GM23338 (cell line): ENCODE data around the gene PTPN12. TPM values are rescaled to one million over a fixed set of nuclear protein-coding genes. Genes with fewer than 3 reads are reported as not detected.

Experiments used
- ATAC-seq: fragments of 200-7000 bp; cut with Tn5 transposase; 3 replicates; pipeline ENCODE4 v1.9.1; 2020
- DNase-seq: peaks from one replicate; pipeline ENCODE4 v3.0.0-alpha.2; 2015; ENCODE audit warnings: low spot score
- H2AFZ ChIP-seq: fragments of 200-600 bp; sonication (generic); 2 replicates; pipeline ENCODE4 v1.8.0; 2016; ENCODE audit warnings: antibody characterized with exemption, mild to moderate bottlenecking, moderate library complexity
- H3F3A ChIP-seq: fragments of 200-600 bp; sonication (generic); replicated peaks from 2 replicates; pipeline ENCODE4 v1.8.0; 2017; ENCODE audit warnings: antibody characterized with exemption, mixed run types, low read depth
- H3K27ac ChIP-seq: fragments of 200-600 bp; sonication (generic); 2 replicates; pipeline ENCODE4 v1.6.1; 2016; ENCODE audit warnings: low read depth
- H3K27me3 ChIP-seq: fragments of 200-600 bp; sonication (generic); 2 replicates; pipeline ENCODE4 v1.8.0; 2016; ENCODE audit warnings: mild to moderate bottlenecking, mixed run types, moderate library complexity; ENCODE audit not compliant: insufficient read depth
- H3K36me3 ChIP-seq: fragments of 200-600 bp; sonication (generic); 2 replicates; pipeline ENCODE4 v1.8.0; 2016; ENCODE audit warnings: mild to moderate bottlenecking; ENCODE audit not compliant: insufficient read depth
- H3K4me1 ChIP-seq: fragments of 200-600 bp; sonication (generic); 2 replicates; pipeline ENCODE4 v1.8.0; 2016; ENCODE audit warnings: mild to moderate bottlenecking, moderate library complexity; ENCODE audit not compliant: insufficient read depth
- H3K4me2 ChIP-seq: fragments of 200-600 bp; sonication (generic); 2 replicates; pipeline ENCODE4 v1.7.1; 2017; ENCODE audit warnings: mixed run types
- H3K4me3 ChIP-seq: fragments of 200-600 bp; sonication (generic); 2 replicates; pipeline ENCODE4 v1.6.1; 2016; ENCODE audit warnings: mixed run types
- H3K79me2 ChIP-seq: fragments of 200-600 bp; sonication (generic); replicated peaks from 2 replicates; pipeline ENCODE4 v1.8.0; 2017; ENCODE audit warnings: mild to moderate bottlenecking; ENCODE audit not compliant: insufficient read depth
- H3K9me2 ChIP-seq: fragments of 200-600 bp; sonication (generic); 2 replicates; pipeline ENCODE4 v1.8.0; 2017; ENCODE audit not compliant: insufficient read depth
- H4K20me1 ChIP-seq: fragments of 200-600 bp; sonication (generic); replicated peaks from 2 replicates; pipeline ENCODE4 v1.8.0; 2017; ENCODE audit warnings: mild to moderate bottlenecking; ENCODE audit not compliant: insufficient read depth
- H3K27ac Mint-ChIP-seq: 2 replicates; pipeline ENCODE4 v1.8.0; 2020; ENCODE audit warnings: inconsistent platforms, mild to moderate bottlenecking, moderate library complexity, mixed read lengths
- H3K27me3 Mint-ChIP-seq: 3 replicates; pipeline ENCODE4 v1.8.0; 2022; ENCODE audit warnings: low read depth, mild to moderate bottlenecking, moderate library complexity, mixed read lengths, inconsistent platforms; ENCODE audit not compliant: insufficient read depth, poor library complexity
- H3K36me3 Mint-ChIP-seq: 3 replicates; pipeline ENCODE4 v1.8.0; 2021; ENCODE audit warnings: low read depth, mild to moderate bottlenecking, inconsistent platforms, moderate library complexity, mixed read lengths
- H3K4me1 Mint-ChIP-seq: 3 replicates; pipeline ENCODE4 v1.8.0; 2020; ENCODE audit warnings: mild to moderate bottlenecking, inconsistent platforms, mixed read lengths
- H3K4me3 Mint-ChIP-seq: 3 replicates; pipeline ENCODE4 v1.8.0; 2021; ENCODE audit warnings: moderate library complexity, mild to moderate bottlenecking, inconsistent platforms, mixed read lengths
- H3K9me3 Mint-ChIP-seq: 3 replicates; pipeline ENCODE4 v1.8.0; 2020; ENCODE audit warnings: moderate library complexity, mild to moderate bottlenecking, inconsistent platforms, mixed read lengths
- CREB1 ChIP-seq: fragments of 250-450 bp; sonication (Bioruptor Pico); IDR thresholded peaks from 2 replicates; pipeline ENCODE4 v1.5.0; 2020; ENCODE audit warnings: low read depth, mild to moderate bottlenecking, moderate library complexity
- EZH2 ChIP-seq: fragments of 200-600 bp; sonication (generic); IDR thresholded peaks from one replicate; pipeline ENCODE4 v1.8.0; 2017; ENCODE audit warnings: antibody characterized with exemption, mild to moderate bottlenecking, low read depth; ENCODE audit not compliant: unreplicated experiment
- JUNB ChIP-seq: IDR thresholded peaks from one replicate; pipeline ENCODE4 v1.6.1; 2016; ENCODE audit warnings: antibody characterized with exemption; ENCODE audit not compliant: unreplicated experiment
- NANOG ChIP-seq: IDR thresholded peaks from 2 replicates; pipeline ENCODE4 v1.6.1; 2016; ENCODE audit warnings: antibody characterized with exemption, borderline replicate concordance
- POLR2AphosphoS5 ChIP-seq: IDR thresholded peaks from 2 replicates; pipeline ENCODE4 v1.6.1; 2016; ENCODE audit warnings: antibody characterized with exemption, low read depth
- STAT1 ChIP-seq: IDR thresholded peaks from one replicate; pipeline ENCODE4 v1.6.1; 2016; ENCODE audit warnings: antibody characterized with exemption; ENCODE audit not compliant: unreplicated experiment
- ZNF114 ChIP-seq: fragments of 250-450 bp; sonication (Bioruptor Pico); IDR thresholded peaks from 2 replicates; pipeline ENCODE4 v1.5.0; 2020; ENCODE audit warnings: mild to moderate bottlenecking, moderate library complexity
- ZNF331 ChIP-seq: fragments of 250-450 bp; sonication (Bioruptor Pico); IDR thresholded peaks from 2 replicates; pipeline ENCODE4 v1.5.0; 2020; ENCODE audit warnings: low read depth, mild to moderate bottlenecking, moderate library complexity
- polyA plus RNA-seq: library from polyadenylated mRNA; unstranded; fragments of >200 nt; fragmentation: Nextera tagmentation; extraction: Ambion mirVana; gene quantifications from 2 replicates; pipeline ENCODE4 v1.2.1, GENCODE V29; 2016
- total RNA-seq: library from RNA; depleted of rRNA; stranded (reverse); fragments of >200 nt; shearing (Covaris generic); gene quantifications from 2 replicates; pipeline ENCODE4 v1.2.3, GENCODE V29; 2014
- TF ChIP-seq, protein P1 (sequence below): fragments of 250-450 bp; sonication (Bioruptor Pico); IDR thresholded peaks from 2 replicates; pipeline ENCODE4 v1.5.0; 2020; ENCODE audit warnings: mild to moderate bottlenecking, moderate library complexity
- TF ChIP-seq, protein P2 (sequence below), 2 experiments: fragments of 200-600 bp in 1 of 2; sonication (generic) in 1 of 2; conservative IDR thresholded peaks; 2 replicates each; pipeline versions ENCODE4 v1.5.1 to v1.6.1; 2016 to 2017; ENCODE audit warnings: antibody characterized with exemption in 2 of 2, low read depth in 2 of 2, mild to moderate bottlenecking in 2 of 2, moderate library complexity in 1 of 2
- TF ChIP-seq, protein P3 (sequence below): IDR thresholded peaks from 2 replicates; pipeline ENCODE4 v1.6.1; 2016; ENCODE audit warnings: antibody characterized with exemption
- TF ChIP-seq, protein P4 (sequence below): IDR thresholded peaks from one replicate; pipeline ENCODE4 v1.6.1; 2018; ENCODE audit warnings: antibody characterized with exemption; ENCODE audit not compliant: unreplicated experiment

The PTPN12 gene
- total and polyA plus RNA-seq, 2 experiments from 2014 or later, result 58.8 to 187 TPM

DNA sequence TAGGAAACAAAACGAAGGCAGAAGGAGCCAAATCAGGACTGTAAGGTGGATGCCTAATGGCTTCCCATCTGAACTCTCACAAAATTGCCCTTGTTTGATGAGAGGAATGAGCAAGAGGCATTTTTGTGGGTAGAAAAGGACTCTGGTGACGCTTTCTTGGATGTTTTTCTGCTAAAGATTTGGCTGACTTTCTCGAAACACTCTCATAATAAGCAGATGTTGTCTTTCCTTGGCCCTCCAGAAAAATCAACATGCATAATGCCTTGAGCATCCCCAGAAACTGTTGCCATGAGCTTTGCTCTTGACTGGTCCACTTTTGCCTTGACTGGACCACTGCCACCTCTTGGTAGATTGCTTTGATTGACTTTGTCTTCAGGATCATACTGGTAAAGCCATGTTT is 13.5 kb downstream of the PTPN12 start (continued):
- TF ChIP-seq, protein P1, sequence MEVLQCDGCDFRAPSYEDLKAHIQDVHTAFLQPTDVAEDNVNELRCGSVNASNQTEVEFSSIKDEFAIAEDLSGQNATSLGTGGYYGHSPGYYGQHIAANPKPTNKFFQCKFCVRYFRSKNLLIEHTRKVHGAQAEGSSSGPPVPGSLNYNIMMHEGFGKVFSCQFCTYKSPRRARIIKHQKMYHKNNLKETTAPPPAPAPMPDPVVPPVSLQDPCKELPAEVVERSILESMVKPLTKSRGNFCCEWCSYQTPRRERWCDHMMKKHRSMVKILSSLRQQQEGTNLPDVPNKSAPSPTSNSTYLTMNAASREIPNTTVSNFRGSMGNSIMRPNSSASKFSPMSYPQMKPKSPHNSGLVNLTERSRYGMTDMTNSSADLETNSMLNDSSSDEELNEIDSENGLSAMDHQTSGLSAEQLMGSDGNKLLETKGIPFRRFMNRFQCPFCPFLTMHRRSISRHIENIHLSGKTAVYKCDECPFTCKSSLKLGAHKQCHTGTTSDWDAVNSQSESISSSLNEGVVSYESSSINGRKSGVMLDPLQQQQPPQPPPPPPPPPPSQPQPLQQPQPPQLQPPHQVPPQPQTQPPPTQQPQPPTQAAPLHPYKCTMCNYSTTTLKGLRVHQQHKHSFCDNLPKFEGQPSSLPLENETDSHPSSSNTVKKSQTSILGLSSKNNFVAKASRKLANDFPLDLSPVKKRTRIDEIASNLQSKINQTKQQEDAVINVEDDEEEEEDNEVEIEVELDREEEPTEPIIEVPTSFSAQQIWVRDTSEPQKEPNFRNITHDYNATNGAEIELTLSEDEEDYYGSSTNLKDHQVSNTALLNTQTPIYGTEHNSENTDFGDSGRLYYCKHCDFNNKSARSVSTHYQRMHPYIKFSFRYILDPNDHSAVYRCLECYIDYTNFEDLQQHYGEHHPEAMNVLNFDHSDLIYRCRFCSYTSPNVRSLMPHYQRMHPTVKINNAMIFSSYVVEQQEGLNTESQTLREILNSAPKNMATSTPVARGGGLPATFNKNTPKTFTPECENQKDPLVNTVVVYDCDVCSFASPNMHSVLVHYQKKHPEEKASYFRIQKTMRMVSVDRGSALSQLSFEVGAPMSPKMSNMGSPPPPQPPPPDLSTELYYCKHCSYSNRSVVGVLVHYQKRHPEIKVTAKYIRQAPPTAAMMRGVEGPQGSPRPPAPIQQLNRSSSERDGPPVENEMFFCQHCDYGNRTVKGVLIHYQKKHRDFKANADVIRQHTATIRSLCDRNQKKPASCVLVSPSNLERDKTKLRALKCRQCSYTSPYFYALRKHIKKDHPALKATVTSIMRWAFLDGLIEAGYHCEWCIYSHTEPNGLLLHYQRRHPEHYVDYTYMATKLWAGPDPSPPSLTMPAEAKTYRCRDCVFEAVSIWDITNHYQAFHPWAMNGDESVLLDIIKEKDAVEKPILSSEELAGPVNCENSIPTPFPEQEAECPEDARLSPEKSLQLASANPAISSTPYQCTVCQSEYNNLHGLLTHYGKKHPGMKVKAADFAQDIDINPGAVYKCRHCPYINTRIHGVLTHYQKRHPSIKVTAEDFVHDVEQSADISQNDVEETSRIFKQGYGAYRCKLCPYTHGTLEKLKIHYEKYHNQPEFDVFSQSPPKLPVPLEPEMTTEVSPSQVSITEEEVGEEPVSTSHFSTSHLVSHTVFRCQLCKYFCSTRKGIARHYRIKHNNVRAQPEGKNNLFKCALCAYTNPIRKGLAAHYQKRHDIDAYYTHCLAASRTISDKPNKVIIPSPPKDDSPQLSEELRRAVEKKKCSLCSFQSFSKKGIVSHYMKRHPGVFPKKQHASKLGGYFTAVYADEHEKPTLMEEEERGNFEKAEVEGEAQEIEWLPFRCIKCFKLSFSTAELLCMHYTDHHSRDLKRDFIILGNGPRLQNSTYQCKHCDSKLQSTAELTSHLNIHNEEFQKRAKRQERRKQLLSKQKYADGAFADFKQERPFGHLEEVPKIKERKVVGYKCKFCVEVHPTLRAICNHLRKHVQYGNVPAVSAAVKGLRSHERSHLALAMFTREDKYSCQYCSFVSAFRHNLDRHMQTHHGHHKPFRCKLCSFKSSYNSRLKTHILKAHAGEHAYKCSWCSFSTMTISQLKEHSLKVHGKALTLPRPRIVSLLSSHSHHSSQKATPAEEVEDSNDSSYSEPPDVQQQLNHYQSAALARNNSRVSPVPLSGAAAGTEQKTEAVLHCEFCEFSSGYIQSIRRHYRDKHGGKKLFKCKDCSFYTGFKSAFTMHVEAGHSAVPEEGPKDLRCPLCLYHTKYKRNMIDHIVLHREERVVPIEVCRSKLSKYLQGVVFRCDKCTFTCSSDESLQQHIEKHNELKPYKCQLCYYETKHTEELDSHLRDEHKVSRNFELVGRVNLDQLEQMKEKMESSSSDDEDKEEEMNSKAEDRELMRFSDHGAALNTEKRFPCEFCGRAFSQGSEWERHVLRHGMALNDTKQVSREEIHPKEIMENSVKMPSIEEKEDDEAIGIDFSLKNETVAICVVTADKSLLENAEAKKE (CRISPR knock-in tag), result no peak
- no peak for TF ChIP-seq STAT1
- TF ChIP-seq, protein P2, sequence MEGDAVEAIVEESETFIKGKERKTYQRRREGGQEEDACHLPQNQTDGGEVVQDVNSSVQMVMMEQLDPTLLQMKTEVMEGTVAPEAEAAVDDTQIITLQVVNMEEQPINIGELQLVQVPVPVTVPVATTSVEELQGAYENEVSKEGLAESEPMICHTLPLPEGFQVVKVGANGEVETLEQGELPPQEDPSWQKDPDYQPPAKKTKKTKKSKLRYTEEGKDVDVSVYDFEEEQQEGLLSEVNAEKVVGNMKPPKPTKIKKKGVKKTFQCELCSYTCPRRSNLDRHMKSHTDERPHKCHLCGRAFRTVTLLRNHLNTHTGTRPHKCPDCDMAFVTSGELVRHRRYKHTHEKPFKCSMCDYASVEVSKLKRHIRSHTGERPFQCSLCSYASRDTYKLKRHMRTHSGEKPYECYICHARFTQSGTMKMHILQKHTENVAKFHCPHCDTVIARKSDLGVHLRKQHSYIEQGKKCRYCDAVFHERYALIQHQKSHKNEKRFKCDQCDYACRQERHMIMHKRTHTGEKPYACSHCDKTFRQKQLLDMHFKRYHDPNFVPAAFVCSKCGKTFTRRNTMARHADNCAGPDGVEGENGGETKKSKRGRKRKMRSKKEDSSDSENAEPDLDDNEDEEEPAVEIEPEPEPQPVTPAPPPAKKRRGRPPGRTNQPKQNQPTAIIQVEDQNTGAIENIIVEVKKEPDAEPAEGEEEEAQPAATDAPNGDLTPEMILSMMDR (conservative IDR thresholded peaks at IDR 0.05; ENCODE audit: low read depth in 2 of 2), result no peak
- TF ChIP-seq NANOG, result no peak
- no peak for TF ChIP-seq JUNB
- TF ChIP-seq ZNF114, result no peak
- no peak for TF ChIP-seq POLR2AphosphoS5

DNA sequence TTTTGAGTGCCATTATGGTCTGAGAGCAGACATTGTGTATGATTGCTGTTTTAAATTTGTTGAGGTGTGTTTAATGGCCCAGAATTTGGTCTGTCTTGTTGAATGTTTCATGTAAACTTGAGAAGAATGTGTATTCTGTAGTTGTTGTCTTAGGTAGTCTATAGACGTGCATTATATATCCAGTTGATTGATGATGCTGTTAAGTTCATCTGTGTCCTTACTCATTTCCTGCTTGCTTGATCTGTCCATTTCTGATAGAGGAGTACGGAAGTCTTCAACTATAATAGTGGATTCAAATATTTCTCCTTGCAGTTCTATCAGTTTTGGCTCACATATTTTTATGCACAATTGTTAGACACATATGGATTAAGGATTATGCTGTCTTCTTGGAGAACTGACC is 16.0 kb downstream of the PTPN12 start:
- H3K4me1 ChIP-seq, result peaks cover 27% of the 10 kb centered on the region
- no peak overlapping the region for H3K4me2 ChIP-seq
- peaks cover 100% of the 10 kb centered on the region for H3K79me2 ChIP-seq
- H3K27me3 ChIP-seq, result no peaks in the 10 kb centered on the region
- Mint-ChIP-seq H3K27me3 (no peaks in the 10 kb centered on the region), H3K4me1 (peaks cover 52% of the 10 kb centered on the region), H3K9me3 (no peaks in the 10 kb centered on the region; the same call in 2 of the 3 replicates), H3K27ac (no peak overlapping the region), H3K36me3 (peaks cover 20% of the 10 kb centered on the region; the same call in 2 of the 3 replicates), H3K4me3 (no peak overlapping the region)
- H2AFZ ChIP-seq, result no peak overlapping the region
- DNase-seq (no peak), ATAC-seq (no peak)
- H3K4me3 ChIP-seq, result no peak overlapping the region
- H3K36me3 ChIP-seq, result no peaks in the 10 kb centered on the region
- no peaks in the 10 kb centered on the region for H3F3A ChIP-seq
- H3K27ac ChIP-seq, result 0 out of 2 replicates have a peak overlapping the region, but pooled peaks have one; percentile 14
- H4K20me1 ChIP-seq, result peaks cover 70% of the 10 kb centered on the region
- H3K9me2 ChIP-seq, result no peaks in the 10 kb centered on the region
- TF ChIP-seq ZNF331 (CRISPR knock-in tag) (no peak), ZNF114 (no peak), JUNB (no peak), EZH2 (no peak), CREB1 (CRISPR knock-in tag) (no peak)
- TF ChIP-seq, protein P3, sequence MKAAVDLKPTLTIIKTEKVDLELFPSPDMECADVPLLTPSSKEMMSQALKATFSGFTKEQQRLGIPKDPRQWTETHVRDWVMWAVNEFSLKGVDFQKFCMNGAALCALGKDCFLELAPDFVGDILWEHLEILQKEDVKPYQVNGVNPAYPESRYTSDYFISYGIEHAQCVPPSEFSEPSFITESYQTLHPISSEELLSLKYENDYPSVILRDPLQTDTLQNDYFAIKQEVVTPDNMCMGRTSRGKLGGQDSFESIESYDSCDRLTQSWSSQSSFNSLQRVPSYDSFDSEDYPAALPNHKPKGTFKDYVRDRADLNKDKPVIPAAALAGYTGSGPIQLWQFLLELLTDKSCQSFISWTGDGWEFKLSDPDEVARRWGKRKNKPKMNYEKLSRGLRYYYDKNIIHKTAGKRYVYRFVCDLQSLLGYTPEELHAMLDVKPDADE, result no peak
- TF ChIP-seq, protein P4, sequence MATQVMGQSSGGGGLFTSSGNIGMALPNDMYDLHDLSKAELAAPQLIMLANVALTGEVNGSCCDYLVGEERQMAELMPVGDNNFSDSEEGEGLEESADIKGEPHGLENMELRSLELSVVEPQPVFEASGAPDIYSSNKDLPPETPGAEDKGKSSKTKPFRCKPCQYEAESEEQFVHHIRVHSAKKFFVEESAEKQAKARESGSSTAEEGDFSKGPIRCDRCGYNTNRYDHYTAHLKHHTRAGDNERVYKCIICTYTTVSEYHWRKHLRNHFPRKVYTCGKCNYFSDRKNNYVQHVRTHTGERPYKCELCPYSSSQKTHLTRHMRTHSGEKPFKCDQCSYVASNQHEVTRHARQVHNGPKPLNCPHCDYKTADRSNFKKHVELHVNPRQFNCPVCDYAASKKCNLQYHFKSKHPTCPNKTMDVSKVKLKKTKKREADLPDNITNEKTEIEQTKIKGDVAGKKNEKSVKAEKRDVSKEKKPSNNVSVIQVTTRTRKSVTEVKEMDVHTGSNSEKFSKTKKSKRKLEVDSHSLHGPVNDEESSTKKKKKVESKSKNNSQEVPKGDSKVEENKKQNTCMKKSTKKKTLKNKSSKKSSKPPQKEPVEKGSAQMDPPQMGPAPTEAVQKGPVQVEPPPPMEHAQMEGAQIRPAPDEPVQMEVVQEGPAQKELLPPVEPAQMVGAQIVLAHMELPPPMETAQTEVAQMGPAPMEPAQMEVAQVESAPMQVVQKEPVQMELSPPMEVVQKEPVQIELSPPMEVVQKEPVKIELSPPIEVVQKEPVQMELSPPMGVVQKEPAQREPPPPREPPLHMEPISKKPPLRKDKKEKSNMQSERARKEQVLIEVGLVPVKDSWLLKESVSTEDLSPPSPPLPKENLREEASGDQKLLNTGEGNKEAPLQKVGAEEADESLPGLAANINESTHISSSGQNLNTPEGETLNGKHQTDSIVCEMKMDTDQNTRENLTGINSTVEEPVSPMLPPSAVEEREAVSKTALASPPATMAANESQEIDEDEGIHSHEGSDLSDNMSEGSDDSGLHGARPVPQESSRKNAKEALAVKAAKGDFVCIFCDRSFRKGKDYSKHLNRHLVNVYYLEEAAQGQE, result no peak
